ENCODE results near the gene F2RL3. TPM values are rescaled to one million over a fixed set of nuclear protein-coding genes. Genes with fewer than 3 reads are reported as not detected.

The F2RL3 gene
- total RNA-seq, 6 experiments from 2014 or later, result not detected

DNA sequence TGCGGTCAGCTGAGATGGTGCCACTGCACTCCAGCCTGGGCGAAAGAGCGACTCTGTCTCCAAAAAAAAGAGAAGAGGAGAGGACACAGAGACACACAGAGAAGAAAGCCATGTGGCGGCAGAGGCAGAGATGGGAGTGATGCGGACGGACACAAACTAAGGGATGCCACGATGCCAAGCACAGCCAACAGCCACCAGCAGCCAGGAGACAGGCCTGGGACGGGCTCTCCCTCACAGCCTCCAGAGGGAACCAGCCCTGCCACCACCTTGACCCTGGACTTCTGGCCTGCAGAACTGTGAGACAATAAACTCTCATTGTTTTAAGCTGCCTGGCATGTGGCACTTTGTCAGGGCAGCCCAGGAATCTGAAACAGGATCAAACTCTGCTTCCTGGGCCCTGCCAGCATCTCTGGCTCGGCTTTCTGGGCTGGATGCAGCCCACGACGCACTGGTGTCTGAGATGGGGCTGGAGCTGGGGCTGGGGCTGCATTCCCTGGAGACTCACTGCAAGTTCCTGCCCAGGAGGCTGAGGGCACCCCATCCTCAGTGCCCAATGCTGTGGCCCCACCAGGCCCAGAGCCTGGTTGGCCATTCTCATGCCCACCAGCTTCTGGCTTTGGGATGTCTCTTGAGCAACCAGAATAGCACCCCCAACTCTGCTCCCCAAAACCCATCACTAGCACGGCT, 3.0 kb downstream of the F2RL3 start:
- Mint-ChIP-seq H3K36me3 (ENCODE audit: low read depth) (no peaks in the 10 kb centered on the region), H3K4me1 (ENCODE audit: low read depth) (no peaks in the 10 kb centered on the region), H3K27ac (no peak overlapping the region), H3K27me3 (ENCODE audit: insufficient read depth) (peaks cover 17% of the 10 kb centered on the region), H3K4me3 (no peak overlapping the region), H3K9me3 (no peaks in the 10 kb centered on the region)
- DNase-seq, result no peak
- TF ChIP-seq, protein P1, sequence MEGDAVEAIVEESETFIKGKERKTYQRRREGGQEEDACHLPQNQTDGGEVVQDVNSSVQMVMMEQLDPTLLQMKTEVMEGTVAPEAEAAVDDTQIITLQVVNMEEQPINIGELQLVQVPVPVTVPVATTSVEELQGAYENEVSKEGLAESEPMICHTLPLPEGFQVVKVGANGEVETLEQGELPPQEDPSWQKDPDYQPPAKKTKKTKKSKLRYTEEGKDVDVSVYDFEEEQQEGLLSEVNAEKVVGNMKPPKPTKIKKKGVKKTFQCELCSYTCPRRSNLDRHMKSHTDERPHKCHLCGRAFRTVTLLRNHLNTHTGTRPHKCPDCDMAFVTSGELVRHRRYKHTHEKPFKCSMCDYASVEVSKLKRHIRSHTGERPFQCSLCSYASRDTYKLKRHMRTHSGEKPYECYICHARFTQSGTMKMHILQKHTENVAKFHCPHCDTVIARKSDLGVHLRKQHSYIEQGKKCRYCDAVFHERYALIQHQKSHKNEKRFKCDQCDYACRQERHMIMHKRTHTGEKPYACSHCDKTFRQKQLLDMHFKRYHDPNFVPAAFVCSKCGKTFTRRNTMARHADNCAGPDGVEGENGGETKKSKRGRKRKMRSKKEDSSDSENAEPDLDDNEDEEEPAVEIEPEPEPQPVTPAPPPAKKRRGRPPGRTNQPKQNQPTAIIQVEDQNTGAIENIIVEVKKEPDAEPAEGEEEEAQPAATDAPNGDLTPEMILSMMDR (IDR thresholded peaks at IDR 0.05), result no peak

DNA sequence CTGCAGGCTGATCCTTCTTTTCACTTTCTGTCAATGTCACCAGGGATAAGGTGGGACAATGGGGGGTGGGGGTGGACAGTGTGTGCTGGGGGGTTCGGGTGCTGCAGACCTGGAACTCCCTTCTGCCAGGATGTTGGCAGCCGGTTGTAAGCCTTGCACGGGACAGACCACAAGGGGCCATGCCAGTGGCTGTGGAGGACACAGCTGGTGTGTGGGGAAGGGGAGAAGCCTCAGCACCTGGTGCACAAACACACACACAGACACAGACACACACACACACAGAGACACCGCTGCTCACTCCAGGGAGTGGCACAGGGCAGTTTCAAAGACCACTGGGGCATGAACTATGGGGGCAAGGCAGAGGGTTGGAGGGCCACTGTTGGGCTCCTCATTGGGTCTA, 3.6 kb downstream of the F2RL3 start:
- Mint-ChIP-seq H3K36me3 (ENCODE audit: low read depth) (no peaks in the 10 kb centered on the region), H3K4me3 (no peak overlapping the region), H3K27ac (no peak overlapping the region), H3K27me3 (ENCODE audit: insufficient read depth) (peaks cover 16% of the 10 kb centered on the region), H3K4me1 (ENCODE audit: low read depth) (no peaks in the 10 kb centered on the region), H3K9me3 (no peaks in the 10 kb centered on the region)
- TF ChIP-seq, protein P1 (IDR thresholded peaks at IDR 0.05), result no peak
- DNase-seq, result no peak

DNA sequence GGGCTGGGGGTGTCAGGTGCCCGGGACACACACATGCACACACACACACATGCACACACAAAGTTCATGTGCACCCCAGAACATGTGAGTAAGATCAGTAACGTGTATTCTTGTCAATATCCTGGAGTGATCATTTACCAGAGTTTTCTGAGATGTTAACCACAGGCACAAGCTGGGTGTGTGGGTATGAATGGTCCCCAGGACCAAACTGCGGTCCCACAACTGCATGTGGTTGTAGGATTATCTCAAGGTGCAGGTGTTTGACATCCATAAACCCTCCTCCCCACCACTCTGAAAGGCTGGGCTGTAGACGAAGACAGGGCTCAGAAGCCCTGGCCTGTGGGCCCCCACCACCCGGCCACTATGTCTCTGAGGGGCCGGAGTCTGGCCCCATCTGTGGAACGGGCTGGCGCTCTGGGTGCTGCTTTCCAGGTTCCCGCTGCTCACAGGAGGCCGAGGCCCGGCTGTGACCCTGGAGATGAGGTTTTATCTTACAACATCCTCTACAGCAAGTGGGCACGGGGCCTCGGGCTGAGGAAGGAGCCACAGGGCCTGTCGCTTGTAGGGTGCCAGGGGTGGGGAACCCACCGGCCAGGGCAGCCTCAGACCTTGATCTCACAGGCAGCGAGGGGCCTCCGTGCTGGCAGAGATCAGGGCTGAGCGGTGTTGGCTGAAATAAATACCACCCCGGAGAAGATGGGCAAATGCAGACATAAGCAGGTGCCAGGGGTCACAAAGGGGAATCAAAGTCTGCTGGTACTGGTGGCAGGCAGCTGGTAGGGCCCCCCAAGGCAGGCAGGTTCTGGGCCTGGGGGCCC, 4.3 kb downstream of the F2RL3 start:
- Mint-ChIP-seq H3K27me3 (ENCODE audit: insufficient read depth) (peaks cover 17% of the 10 kb centered on the region), H3K27ac (no peak overlapping the region), H3K36me3 (ENCODE audit: low read depth) (no peaks in the 10 kb centered on the region), H3K9me3 (no peaks in the 10 kb centered on the region), H3K4me3 (no peak overlapping the region), H3K4me1 (ENCODE audit: low read depth) (no peaks in the 10 kb centered on the region)
- TF ChIP-seq, protein P1 (IDR thresholded peaks at IDR 0.05), result no peak
- no peak for DNase-seq

DNA sequence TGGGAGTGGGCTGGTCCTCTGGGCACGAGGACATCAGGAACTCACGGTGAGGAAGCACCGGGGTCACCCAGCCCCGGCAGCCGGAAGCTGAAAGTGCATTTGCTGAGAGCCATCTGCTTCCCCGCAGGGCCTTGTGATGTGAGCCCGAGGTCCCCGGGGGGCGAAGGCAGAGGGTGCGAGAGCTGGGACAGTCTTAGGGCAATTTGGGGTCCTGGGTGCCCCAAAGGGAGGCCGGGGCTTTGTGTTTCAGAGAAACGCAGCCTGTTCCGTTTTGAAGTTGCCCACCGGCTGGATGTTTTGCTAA, 4.8 kb downstream of the F2RL3 start:
- no peaks in the 10 kb centered on the region for H3K9me3 Mint-ChIP-seq
- no peaks in the 10 kb centered on the region; the same call in 1 of the 2 replicates for H3K36me3 Mint-ChIP-seq (ENCODE audit: low read depth)
- DNase-seq, result no peak
- no peak overlapping the region for H3K4me3 Mint-ChIP-seq
- H3K27me3 Mint-ChIP-seq (ENCODE audit: insufficient read depth), result peaks cover 22% of the 10 kb centered on the region
- H3K27ac Mint-ChIP-seq, result no peak overlapping the region
- H3K4me1 Mint-ChIP-seq (ENCODE audit: low read depth), result no peaks in the 10 kb centered on the region
- TF ChIP-seq, protein P1 (IDR thresholded peaks at IDR 0.05), result no peak

DNA sequence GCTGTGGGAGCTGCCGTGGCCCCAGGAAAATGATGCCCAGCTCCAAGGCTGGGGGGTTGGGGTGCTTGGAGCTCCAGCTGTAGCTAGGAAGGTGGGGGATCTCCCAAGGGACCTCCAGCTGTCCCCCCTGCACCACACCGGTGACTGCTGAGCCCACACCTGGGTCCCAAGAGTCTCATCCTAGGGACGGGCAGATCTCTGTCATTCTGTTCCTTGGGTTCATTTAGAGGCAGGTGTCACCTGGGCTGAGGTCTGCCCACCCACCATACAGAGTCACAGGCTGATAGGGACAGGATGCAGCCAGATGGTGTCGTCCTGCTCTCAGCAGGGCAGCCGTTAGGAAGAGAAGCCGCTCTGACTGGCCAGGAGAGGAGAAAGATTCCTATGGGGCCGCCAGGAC, 5.3 kb downstream of the F2RL3 start:
- H3K36me3 Mint-ChIP-seq (ENCODE audit: low read depth), result no peaks in the 10 kb centered on the region; the same call in 1 of the 2 replicates
- H3K4me3 Mint-ChIP-seq, result no peak overlapping the region
- no peaks in the 10 kb centered on the region for H3K4me1 Mint-ChIP-seq (ENCODE audit: low read depth)
- peaks cover 24% of the 10 kb centered on the region for H3K27me3 Mint-ChIP-seq (ENCODE audit: insufficient read depth)
- DNase-seq, result no peak
- no peaks in the 10 kb centered on the region for H3K9me3 Mint-ChIP-seq
- no peak overlapping the region for H3K27ac Mint-ChIP-seq
- TF ChIP-seq, protein P1 (IDR thresholded peaks at IDR 0.05), result no peak

Data from HFFc6 (cell line).